Heart right ventricle (tissue), 16 donors: ENCODE results near the gene GAMT. TPM values are rescaled to one million over a fixed set of nuclear protein-coding genes. Genes with fewer than 3 reads are reported as not detected.
A peak's percentile ranks its signal among the peaks of the same experiment; 100 is the strongest.

Experiments
- ATAC-seq, 8 donors: fragments of 200-7000 bp; cut with Tn5 transposase; one replicate each; pipeline ENCODE4 v1.9.1; 2020; ENCODE audit warnings: mild to moderate bottlenecking in 8 of 8, moderate library complexity in 8 of 8, moderate number of reproducible peaks in 1 of 8
- DNase-seq, 2 donors: peaks; one replicate each; pipeline ENCODE4 v3.0.0-alpha.2; 2020
- H3K27ac ChIP-seq, 10 donors: fragments of 200-600 bp; sonication (generic) in 2 of 10; one replicate each; pipeline versions ENCODE4 v1.5.0 to v1.8.0; 2020 to 2022; ENCODE audit warnings: mild to moderate bottlenecking in 3 of 10
- H3K27me3 ChIP-seq, 7 donors: fragments of 200-600 bp; one replicate each; pipeline ENCODE4 v1.8.0; 2021 to 2022; ENCODE audit warnings: mild to moderate bottlenecking in 2 of 7
- H3K36me3 ChIP-seq, 9 donors: fragments of 200-600 bp; sonication (generic) in 1 of 9; one replicate each; pipeline versions ENCODE4 v1.5.0 to v1.8.0; 2020 to 2022; ENCODE audit warnings: mild to moderate bottlenecking in 2 of 9
- H3K4me1 ChIP-seq, 9 donors: fragments of 200-600 bp; sonication (generic) in 1 of 9; one replicate each; pipeline versions ENCODE4 v1.5.0 to v1.8.0; 2020 to 2022; ENCODE audit warnings: mild to moderate bottlenecking in 4 of 9
- H3K4me3 ChIP-seq, 10 donors: fragments of 200-600 bp; sonication (generic) in 2 of 10; one replicate each; pipeline versions ENCODE4 v1.5.0 to v1.8.0; 2020 to 2022; ENCODE audit warnings: mild to moderate bottlenecking in 7 of 10, moderate library complexity in 2 of 10
- H3K9me3 ChIP-seq, 11 donors: fragments of 200-600 bp in 10 of 11; sonication (generic) in 2 of 11; one replicate each; pipeline versions ENCODE4 v1.5.0 to v1.8.0; 2013 to 2022; ENCODE audit warnings: mild to moderate bottlenecking in 2 of 11, control low read depth in 1 of 11, moderate library complexity in 1 of 11
- CTCF ChIP-seq, 9 donors: fragments of 200-600 bp; sonication (generic) in 2 of 9; IDR thresholded peaks; one replicate each; pipeline versions ENCODE4 v1.5.0 to v1.8.0; 2021 to 2022; ENCODE audit warnings: antibody characterized with exemption in 9 of 9, mild to moderate bottlenecking in 5 of 9, moderate library complexity in 1 of 9
- WGBS, 2 donors: extraction: QIAGEN DNeasy Blood & Tissue Kit; methylation state at CpG; one replicate each; pipeline ENCODE4 v1.1.7; 2013; ENCODE audit warnings: inconsistent platforms in 1 of 2; 5-methylcytosine and 5-hydroxymethylcytosine counted together
- intact Hi-C, 10 donors: fragments of 100-400 bp; cut with DNase I; formaldehyde crosslinking; loops; one replicate each; pipeline versions ENCODE4 v1.11.1 to v1.14.2; 2022
- polyA plus RNA-seq, 2 donors: library from polyadenylated mRNA; stranded (reverse); fragments of 200-250 nt; gene quantifications; one replicate each; pipeline ENCODE4 v1.2.3, GENCODE V29; 2013
- total RNA-seq, 10 donors: library from RNA; stranded (reverse); fragmentation: NEBNext Ultra II Directional in 3 of 10; extraction: Animal tissue kit (Norgen Biotek cat#: 25700) in 3 of 10; gene quantifications; one replicate each; pipeline versions ENCODE4 v1.2.1 to v1.2.4, GENCODE V29; 2021 to 2023
- donor health status: Arrhythmogenic right ventricular cardiomyopathy.
- donor health status: ischemic (EF 13 %, LVEDD 7.1; RV severe dilation, severe dysfunction).
- donor health status: healthy with polysubstance abuse.
- donor health status: DM: no; HTN: yes; CAD: no.
- donor health status: DM: no; HTN: no; CAD: no.
- donor health status: ischemic (EF 25% LVEDD 6.9; RV normal size, moderate dysfunction).
- donor health status: ischemic (EF 25% LVEDD 5.7; RV mildly dilated, moderate dysfunction).
- donor health status: healthy.
- donor health status: DM: yes; HTN: yes; CAD: no.
- donor health status: Ischemic cardiomyopathy.
- donor health status: ischemic (EF 35%, LVEDD 5.7; RV mildly dilated, moderate dysfunction).
- donor health status: nonischemic (EF 11% LVEDD 7.7; RV severe dilation, severe dysfunction).
- donor health status: DM: yes; HTN: yes; CAD: no.
- donor health status: PGD.
- donor health status: ischemic (EF 29% LVEDD 5.4; RV normal size, mild dysfunction).
- donor health status: nonischemic (EF 23%, LVEDD 6.1; RV moderate dilation, normal function).

GAMT gene
- total and polyA plus RNA-seq, 12 donors = 30.8 to 260 (median 72.1) TPM

- TF ChIP-seq CTCF (IDR thresholded peaks at IDR 0.05) = no peak
- intact Hi-C loops = loop anchor here in 1 of 10 donors (10.0 kb wide), 1 partner anchor 92 kb away; the partner anchor contains the start of gene EFNA2
Measured at GRCh38 chr19:1376415-1376805, 24.9 kb downstream of the GAMT start.

DNA sequence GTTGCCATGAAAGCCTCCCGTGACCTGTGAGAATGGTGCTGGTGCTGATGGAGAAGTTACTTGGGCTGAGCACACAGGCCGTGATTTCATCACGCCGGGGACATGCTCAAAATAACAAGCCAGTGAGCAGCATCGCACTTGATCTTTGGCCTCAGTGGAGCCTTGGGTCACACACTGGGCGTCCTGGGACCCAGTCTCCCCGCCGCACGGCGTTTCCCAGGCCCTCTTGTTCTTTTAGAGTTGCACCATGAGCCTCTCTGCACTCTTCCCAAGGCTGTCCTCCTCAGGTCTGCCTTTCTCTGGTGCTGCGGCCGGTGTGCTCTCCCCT, 27.1 kb downstream of the GAMT start:
- ATAC-seq = peak; percentile 15 to 67 (median 41)
- Histone ChIP-seq H3K9me3 (no peaks in the 10 kb centered on the region), H3K4me1 (peaks cover 9 to 24% (median 16%) of the 10 kb centered on the region in 9 donors), H3K27ac (peak overlapping the region in 9 of 10 donors; percentile 80 to 92 (median 84)), H3K36me3 (peaks cover 0 to 83% (median 31%) of the 10 kb centered on the region in 9 donors), H3K27me3 (no peaks in the 10 kb centered on the region), H3K4me3 (no peak overlapping the region)
- DNase-seq = peak in 1 of 2 donors; percentile 42
- no peak for TF ChIP-seq CTCF (IDR thresholded peaks at IDR 0.05)
- WGBS, 2 donors = 74 to 77% methylated on average over 12 of the region's 12 CpGs
- intact Hi-C loops = loop anchor here in 1 of 10 donors (10.0 kb wide), 1 partner anchor 89 kb away; the partner anchor contains the start of gene EFNA2

More at GRCh38 chr19:1376415-1376805, 24.9 kb downstream of the GAMT start:
- H3K4me3 ChIP-seq = no peak overlapping the region
- DNase-seq = no peak
- no peak for ATAC-seq
- H3K4me1 ChIP-seq = peaks cover 9 to 27% (median 16%) of the 10 kb centered on the region in 9 donors
- H3K9me3 ChIP-seq = no peaks in the 10 kb centered on the region
- no peaks in the 10 kb centered on the region for H3K27me3 ChIP-seq
- H3K36me3 ChIP-seq = peaks cover 0 to 61% (median 11%) of the 10 kb centered on the region in 9 donors
- no peak overlapping the region for H3K27ac ChIP-seq
- WGBS, 2 donors = 94% methylated on average over 17 of the region's 17 CpGs

GRCh38 chr19:1373534-1374249, 27.6 kb downstream of the GAMT start:
- 55 to 60% methylated on average over 22 of the region's 22 CpGs for WGBS, 2 donors
- peaks cover 0 to 87% (median 34%) of the 10 kb centered on the region in 9 donors for H3K36me3 ChIP-seq
- ATAC-seq (peak; percentile 72 to 90 (median 80)), DNase-seq (peak; percentile 75 to 86)
- TF ChIP-seq CTCF (IDR thresholded peaks at IDR 0.05) = no peak
- H3K27me3 ChIP-seq = no peaks in the 10 kb centered on the region
- intact Hi-C loops = loop anchor here in 1 of 10 donors (10.0 kb wide), 1 partner anchor 89 kb away; the partner anchor contains the start of gene EFNA2
- no peaks in the 10 kb centered on the region for H3K9me3 ChIP-seq
- H3K27ac ChIP-seq = peak overlapping the region; percentile 68 to 92 (median 84)
- peaks cover 9 to 24% (median 16%) of the 10 kb centered on the region in 9 donors for H3K4me1 ChIP-seq
- no peak overlapping the region for H3K4me3 ChIP-seq

DNA sequence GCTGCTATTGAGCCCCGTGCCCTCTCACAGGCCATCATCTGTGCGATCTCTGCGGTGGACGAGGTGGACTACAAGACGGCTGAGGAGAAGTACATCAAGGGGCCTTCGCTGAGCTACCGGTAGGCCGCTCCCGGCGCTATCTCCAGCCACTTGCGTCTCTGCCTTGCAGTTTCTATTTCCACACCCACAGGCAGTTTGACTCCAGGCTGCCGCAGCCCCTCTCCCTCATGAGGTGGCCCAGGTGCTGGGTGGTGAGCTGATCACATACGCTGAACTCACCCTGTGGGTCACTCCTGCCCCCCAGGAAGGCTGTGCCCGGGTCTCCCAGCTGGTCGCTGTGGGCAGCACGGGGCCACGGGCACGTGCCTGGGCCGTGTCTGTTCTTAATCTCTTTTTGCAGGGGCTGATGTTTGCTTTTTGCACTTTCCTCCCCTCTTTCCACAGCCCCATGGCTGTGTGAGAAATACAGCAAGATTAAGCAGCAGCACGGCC, 28.3 kb downstream of the GAMT start:
- Histone ChIP-seq H3K4me3 (no peak overlapping the region), H3K27me3 (no peaks in the 10 kb centered on the region), H3K9me3 (no peaks in the 10 kb centered on the region), H3K36me3 (peaks cover 0 to 88% (median 34%) of the 10 kb centered on the region in 9 donors), H3K4me1 (peaks cover 9 to 25% (median 16%) of the 10 kb centered on the region in 9 donors), H3K27ac (peak overlapping the region; percentile 68 to 92 (median 84))
- intact Hi-C loops = loop anchor here in 1 of 10 donors (10.0 kb wide), 1 partner anchor 88 kb away; the partner anchor contains the start of gene EFNA2
- WGBS, 2 donors = 57 to 64% methylated on average over 20 of the region's 20 CpGs
- DNase-seq = no peak
- TF ChIP-seq CTCF (IDR thresholded peaks at IDR 0.05) = no peak
- peak in 7 of 8 donors; percentile 2 to 36 (median 9) for ATAC-seq
